ENCODE results near the gene C10orf105.

Gene C10orf105

DNA sequence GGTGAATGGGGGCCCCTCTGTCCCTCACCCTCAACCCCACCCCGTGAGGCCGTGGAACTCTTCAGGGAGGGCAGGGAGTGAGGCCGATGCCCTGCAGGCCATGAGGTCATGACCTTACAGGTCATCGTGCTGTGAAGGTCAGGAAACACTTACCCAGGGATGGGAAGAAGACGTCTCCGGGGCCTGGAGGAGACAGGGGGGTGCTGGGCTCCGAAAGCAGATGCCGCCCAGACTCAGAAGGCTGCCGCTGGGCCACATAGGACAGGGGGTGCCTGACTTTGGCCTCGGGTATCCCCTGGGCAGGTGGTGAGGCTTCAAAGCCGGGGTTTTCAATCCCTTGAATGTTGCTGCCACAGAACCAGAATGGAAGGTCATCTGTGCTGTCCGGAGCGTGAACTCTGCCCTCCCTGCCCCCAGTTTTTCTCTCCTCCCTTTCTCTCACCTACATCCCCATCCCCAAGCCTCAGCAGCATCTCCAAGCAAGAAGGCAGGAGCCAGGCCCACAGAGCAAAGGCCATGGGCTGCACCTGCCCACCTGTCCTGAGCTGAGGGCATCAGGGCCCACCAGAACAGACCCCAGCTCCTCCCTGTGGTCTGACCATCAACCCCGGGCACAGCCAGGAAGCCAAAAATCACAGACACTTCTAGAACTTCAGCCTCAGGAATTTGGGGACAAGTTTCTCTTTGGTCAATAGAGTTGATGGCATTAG, 32.1 kb upstream of the C10orf105 start:
- no peak for DNase-seq

DNA sequence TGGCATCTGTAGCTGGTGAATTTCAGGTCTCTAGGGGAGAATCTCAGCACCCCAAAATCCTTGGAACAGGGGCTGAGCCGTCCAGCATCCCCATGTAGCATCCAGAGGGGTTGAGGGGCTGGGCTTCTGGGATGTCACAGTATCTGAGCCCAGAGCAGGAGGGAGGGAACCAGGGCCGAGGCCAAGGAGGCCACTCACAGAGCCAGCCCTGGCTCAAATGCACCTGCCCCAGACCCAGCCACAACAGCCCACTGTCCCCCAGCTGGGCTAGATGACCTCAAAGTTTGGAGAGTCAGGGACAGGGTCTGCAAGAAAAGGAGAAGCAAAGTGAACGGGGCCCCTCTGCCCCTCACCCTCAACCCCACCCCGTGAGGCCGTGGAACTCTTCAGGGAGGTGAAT, 31.4 kb upstream of the C10orf105 start:
- DNase-seq: no peak

DNA sequence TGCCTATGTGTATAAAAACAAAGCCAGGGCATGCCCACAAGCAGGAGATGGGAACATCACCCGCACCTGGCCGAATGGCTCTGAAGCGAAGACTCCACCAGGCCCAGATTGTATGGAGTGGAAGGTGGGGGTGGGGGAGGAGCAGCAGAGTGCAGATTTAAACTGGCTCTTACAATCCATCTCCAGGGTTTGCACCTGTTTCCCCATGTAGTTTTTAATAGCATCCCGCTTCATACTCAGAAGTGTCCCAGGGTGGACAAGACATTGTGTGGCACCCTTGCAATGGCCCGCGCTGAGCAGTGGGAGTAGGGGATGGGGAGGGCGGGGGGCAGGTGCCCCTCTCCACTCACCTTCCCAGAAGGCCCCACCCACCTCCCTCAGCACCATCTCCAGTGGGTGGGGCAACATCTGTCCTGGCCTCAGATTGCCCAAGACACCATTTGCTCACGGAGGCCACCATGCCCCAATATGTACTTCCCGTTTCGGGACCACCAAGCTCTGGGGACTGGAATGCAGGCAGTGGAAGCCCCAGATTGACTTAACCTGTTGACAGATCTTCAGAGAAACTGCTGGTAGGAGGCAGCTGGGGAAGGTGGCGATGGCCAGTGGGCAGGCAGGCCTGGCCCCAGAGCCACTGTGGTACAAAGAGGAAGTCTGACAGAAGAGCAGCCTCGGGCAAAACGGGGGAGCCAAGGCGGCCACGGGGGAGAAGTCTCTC, 30.7 kb upstream of the C10orf105 start:
- no peak for DNase-seq

DNA sequence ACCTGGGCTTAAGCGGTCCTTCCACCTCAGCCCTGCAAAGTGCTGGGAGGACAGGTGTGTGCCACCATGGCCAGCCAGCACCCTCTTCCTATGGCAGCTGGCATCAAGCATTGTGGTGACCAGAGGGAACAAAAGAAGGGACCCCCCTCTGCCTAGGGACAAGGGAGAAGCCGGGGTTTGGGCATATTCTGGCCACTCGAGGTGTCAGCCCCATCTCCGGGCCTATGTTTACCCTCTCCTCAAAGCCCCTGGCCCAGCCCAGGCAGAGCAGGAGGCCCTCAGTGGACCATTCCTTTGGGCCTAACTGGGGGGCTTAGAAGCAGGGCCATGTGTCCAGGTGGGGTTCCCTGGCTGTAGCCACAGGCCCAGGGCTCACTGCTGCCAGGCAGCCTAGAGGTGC, 29.8 kb upstream of the C10orf105 start:
- DNase-seq: no peak

DNA sequence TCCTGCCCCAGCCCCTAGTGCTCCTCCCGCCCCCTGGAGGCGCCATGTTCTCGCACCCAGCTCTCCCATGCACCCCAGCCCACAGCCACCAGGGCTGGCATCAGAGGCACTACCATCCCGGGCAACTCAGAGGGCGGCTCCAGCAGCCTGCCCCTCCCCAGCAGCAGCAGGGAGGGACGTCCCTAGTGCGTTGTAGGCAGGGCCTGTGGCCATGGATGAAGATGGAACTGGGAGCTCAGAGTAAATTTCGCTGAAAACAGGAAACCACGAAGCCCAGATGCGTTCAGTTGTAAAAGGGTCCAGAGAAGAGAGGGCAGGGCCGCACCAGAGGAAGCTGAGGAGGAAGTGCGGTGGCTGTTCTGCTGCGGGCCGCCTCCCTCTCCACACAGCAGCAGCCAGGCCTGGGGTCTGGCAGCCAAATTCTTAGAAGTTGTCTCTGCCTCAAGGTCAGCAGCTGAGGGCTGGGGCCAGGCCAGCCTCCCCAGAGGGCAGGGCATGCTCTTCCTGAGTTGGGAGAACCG, 29.2 kb upstream of the C10orf105 start:
- no peak for DNase-seq

DNA sequence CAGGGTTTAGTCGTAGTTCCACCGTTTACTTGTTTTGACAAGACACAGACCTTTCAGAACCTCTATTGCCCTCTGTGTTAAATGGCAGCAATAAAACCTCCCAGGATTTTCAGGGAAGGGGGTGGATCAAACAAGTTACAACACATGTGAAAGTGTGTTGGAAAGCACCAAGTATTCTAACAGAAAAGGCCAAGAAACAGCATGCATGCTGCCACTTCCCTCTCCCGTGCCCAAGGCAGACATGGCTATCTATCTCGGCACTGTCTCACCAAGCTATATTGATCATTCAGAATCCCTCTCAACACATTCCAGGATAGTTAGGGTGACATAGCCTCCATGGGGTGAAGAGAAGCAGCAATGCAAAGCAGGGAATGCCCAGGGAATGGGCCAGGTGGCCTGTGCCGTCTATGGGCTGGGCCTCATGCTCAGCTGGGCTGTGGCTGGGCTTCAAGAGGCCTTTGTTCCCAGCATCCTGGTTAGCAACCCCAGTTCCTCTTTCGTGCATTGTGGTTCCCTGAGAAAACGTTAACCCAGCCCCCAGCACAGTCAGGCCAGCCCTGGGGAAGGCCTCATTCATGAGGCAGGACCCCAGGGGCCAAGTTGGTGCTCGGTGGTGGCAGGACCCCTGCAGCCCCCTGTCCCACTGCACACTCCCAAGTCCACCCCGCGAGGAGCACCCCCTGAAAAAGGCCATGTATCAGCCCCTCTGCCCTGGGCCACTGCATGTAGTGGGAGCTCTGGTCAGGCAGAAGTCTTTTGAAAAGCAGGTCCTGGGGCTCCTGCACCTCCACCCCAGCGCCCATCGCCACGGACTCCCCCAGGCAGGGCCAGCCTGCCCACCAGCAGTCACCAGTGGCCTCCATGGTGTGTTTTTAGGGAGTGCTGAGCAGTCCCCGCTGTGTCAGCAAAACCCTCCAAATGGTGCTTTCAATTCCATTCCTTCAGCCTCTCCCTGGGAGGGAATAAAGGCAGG, 28.3 kb upstream of the C10orf105 start:
- DNase-seq: no peak

DNA sequence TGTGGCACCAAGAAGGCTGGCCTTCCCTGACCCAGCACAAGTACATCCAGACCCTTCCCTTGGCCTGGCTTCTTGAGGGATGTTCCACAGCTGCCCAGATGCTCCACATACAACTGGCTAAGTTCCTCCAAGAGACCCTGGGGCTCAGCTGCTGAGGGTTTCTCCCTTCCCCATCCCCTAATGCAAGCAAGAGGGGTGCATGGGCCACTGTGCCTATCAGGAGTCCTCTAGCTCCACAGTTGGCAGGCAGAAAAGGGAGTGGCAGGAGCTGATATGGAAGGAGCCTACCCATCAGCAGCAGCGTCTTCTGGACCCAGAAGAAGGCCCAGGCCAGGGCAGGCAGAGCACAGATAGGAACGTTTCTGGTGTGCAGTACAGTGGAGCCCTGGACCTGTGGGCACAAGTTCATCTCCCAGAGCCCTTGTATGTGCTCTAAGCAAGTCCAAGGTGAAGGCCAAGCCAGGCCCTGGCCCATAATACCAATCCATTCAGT, 27.5 kb upstream of the C10orf105 start:
- no peak for DNase-seq

DNA sequence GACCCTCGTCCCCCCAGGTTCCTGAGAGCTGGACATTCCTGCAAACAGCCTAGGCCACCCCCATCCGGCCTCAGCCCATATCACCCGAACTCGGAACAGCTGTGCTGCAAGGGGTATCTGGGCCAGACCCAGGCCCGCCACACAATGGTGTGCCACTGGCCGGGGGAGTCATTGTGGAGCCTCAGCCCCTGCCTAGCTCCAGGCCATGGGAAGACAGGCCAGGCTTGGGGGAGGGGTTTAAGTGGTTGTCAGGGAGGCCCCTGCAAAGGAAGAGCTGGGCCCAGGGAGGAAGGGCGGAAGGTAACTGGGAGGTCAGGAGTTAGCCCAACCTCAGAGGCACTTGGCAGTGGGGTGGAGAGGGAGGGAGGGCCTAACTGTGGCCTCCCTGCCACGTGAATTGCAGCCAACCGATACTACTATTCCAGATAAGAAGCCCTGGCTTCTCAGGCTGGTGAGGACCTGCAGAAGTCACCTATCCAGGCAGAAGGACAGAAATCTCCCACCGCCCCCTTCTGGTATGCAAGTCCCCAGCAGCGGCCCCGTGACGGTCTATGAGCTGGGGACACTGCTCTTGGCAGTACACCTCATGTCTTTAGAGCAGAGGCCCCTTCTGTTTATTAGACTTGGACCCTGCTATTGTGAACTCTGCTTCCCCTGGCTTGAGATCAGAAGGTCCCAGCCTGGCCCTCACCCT, 26.9 kb upstream of the C10orf105 start:
- no peak for DNase-seq

DNA sequence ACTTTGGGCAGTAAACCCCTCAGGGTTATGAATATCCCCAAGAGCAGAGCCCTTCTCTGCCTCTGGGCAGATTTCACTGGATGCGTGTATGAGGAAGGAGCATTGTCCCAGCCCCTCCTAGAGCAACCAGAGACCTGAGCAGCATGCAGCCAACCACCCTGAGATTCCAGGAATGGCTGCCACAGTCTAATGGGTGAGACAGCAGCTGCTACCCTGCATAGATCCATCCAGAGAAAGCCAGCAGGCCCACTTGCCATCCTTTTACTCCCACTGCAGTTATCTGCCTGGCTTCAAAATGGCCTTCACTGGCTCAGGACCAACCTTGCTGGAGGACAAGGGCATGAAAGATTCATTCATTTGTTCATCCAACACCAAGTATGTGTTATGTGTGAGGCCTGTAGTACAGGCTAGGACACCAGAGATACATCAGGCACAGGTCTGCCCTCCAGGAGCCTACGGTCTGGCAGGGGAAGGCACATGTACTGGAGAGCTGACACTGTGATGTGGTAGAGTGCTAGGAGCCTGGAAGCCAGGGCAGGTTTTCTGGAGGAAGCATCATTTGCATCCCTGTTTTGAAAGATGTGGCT, 26.2 kb upstream of the C10orf105 start:
- DNase-seq: no peak

DNA sequence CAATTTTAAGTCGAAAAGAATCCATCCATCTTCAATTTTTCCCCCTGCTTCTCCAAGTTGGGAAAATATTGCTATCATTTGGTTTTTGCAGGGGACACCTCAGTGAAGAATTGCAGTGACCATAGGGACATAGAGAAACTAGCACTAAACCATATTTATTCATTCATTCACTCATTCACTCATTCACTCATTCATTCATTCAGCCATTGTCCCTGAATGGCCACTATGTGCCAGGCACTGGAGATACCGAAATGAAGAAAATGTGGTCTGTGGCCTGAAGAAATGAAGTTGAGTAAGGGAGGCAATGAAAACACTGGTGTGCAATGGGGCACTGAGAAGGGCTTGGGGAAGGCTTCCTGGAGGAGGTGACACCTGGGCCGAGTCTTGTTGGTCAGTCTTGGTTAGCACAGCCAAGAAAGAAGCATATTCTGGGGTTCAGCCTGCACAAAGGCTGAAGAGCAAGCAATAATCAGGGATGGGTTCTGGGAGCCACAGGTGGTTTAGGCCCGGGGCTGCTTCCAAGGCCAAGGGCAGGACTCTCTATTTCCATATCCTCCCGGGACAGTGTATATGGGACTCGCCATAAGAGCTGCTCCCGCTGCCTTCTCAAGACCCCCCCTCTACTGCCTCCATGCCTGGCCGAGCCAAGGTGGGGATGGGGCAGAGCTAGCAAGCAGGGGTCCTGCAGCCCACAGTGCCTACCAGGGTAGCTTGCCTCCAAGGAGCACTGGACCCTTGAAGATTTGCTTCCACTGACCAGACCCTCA, 25.5 kb upstream of the C10orf105 start:
- DNase-seq: no peak

DNA sequence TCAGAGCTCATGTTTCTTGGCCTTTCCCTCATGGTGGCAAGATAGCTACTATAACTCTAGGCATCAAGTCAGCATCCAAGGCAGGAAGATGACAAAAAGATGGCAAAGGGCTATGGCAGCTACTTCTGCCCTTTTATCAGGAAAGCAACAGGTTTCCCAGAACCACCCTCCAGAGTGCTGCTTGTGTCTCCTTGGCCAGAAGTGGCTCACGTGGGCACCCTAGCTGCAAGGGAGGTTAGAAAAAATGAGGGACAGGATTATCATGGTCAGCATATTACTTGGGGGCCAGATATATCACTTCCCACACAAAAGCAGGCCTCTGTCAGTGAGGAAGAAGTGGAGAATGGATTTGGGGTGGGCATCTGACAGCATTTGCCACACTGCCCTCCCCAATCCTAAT, 24.3 kb upstream of the C10orf105 start:
- no peak for DNase-seq

DNA sequence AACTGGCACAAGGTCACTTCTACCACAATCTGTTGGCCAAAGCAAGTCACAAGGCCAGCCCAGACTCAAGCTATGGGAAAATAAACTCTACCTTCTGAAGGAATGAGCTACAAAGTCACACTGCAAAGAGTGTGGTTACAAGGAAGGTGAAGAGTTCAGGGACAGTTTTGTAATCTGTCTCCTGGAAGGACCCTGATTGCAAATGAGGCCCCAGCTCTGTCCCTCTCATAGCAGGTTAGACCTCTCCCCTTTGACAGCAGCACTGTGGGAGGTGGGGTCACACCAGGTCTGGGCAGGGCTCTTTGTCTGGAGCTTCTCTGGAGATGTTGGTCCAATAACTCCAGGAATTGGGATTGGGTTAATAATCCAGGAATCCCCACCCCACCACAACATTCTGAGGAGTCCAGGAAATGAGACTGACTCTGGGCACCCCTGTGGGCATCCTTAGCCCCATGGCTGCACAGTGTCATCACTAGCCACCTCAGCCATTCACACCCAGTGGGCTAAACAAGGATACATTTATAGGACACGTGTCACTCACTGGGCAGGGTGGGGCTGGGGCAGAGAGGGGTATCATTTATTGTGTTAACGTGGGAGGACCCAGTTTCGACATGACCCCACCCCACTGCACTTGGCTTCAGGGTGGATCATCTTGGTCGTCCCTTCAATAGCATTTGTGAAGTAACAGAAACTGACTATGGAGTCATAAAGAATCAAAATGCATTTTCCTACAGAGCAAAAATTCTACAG, 23.7 kb upstream of the C10orf105 start:
- DNase-seq: no peak

DNA sequence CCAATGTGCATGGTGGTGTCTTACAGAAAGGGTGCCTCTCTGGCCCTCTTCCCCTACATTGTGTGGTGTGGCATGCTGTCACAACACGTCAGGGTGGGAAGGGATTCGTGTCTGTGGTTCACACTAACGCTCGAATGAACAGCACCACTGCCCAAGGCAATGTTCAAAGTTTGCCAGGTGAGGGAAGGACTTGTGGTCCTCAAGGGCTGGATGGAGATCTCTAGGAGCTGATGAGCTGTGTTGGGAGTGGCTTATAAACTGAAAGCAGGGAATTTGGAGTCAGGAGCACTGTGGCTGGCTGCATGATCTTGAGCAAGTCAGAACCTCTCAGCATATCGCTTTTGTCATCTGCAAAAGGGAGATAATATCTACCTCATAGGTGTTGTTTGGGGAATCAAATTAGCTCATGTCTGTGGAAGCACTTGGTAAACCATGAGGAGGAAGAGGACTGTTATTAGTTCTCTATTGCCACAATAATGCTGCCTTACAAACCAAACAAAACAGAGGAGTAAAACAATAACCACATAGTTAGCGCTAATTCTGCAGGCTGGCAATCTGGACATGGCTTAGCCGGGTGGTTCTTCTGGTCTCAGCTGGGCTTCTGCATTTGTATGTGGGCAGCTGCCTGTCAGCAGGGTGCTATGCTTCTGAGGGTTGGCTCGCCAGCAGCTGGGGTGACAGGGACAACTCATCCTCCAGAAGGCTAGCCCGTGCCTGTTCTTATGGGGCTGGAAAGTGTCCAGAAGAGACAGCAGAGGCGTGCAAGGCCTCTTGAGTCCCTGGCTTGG, 22.9 kb upstream of the C10orf105 start:
- DNase-seq: no peak

DNA sequence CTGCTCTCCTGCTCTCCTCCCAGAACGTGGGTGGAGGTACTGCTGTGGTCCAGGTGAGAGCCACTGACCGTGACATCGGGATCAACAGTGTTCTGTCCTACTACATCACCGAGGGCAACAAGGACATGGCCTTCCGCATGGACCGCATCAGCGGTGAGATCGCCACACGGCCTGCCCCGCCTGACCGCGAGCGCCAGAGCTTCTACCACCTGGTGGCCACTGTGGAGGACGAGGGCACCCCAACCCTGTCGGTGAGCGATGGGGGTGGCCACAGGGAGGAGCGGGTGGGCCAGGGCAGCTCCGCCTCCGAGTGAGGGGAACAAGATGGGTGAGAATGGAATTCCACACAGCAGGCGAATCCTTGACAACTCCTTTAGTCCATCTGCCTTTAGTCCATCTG, 22.1 kb upstream of the C10orf105 start:
- DNase-seq: no peak

DNA sequence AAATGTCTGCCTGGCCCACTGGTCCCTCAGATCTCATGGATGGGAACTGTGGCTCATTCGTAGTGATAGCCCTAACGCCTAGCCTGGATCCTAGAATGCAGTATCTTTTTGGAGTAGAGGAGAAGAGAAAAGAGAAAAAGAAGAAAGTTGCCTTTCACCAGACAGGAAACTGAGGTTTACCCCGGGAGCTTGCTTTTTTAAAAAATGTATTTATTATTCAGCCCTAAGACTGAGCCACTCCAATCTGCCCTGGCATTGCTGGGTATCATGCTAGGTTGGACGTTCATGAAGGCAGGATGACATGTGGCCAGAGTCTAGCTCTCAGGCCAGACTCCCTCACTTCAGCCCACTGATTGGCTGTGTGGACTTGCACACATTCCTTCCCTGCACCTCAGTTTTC, 21.5 kb upstream of the C10orf105 start:
- DNase-seq: no peak

DNA sequence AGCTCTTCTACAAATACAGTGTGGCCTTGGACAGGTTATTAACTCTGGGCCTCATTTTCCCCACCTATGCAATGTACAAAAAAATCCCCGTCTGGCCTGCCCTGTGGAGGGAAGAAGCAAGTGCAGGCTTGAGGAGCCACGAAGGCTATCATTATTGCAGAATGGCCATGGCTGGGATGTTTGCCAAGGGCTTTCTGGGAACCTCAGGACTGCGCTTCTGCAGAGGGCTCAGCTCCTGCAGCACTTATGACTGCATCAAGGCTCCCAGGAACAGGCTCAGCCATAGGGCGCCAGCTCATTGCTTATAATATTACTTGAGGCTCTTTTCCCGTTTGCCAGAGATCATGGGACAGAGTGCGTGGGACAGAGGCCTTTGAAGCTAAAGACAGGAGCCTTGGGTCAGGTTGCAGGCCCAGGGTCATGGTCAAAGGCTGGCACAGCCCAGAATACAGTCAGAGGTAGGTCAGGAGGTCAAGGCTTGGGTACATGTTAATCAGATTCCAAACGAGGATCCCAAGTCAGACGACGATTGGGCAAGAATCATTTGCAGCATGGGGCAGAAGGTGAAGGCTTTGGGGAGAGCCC, 20.6 kb upstream of the C10orf105 start:
- no peak for DNase-seq

DNA sequence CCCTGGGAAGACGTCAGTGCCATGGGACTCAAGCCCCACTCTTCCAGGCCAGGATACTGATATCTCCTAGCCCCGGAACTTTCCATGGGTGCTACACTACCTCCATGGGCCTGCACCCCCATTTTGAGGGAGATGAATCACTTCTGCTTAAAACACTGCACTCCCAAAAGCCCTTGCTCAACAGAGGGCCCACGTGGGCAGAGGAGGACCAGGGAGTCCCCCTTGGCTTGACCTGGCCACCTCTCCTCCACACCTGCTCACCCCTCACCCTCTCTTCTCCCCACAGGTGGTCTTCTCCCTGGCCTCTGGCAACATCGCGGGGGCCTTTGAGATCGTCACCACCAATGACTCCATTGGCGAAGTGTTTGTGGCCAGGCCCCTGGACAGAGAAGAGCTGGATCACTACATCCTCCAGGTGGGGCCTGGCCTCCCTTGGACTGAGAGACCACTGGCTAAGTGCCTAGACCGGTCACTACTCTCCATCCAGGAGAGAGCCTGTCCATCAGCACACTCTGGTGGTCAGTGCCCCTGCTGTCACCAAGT, 19.9 kb upstream of the C10orf105 start:
- DNase-seq: no peak

DNA sequence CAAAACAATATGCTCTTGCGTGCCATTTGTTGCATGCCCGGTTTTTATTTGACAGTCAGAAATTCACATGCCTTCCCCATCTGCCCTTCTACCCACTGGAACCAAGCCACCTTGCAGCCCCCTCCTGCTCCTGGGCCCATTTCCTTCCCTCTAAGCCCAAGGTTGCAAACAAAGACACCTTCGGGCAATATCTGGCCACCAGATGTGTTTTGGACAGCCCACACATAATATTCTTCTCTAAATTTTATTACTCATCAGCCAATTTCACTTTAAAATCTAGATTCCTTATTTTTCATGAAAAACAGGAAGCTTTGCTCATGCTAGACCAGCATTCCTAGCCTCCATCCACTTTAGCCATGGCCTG, 18.2 kb upstream of the C10orf105 start:
- no peak for DNase-seq
